Loucy (cell line): Measurements from ENCODE around the gene CCDC160.
"Not testable (repeated sequence)": the region's sequence is repeated elsewhere in the genome, so short reads cannot be mapped to it uniquely, and the experiment has no call there.

Source experiments
- H2AFZ ChIP-seq: fragments of 200-600 bp; sonication (generic); 2 replicates; pipeline ENCODE4 v1.6.0; 2016; ENCODE audit warnings: antibody characterized with exemption, mild to moderate bottlenecking, low read length, moderate library complexity
- H3F3A ChIP-seq: fragments of 200-600 bp; 2 replicates; pipeline ENCODE4 v1.6.0; 2016; ENCODE audit warnings: antibody characterized with exemption, low read depth, mild to moderate bottlenecking
- H3K27me3 ChIP-seq: fragments of 200-600 bp; sonication (generic); 2 replicates; pipeline ENCODE4 v1.6.1; 2014; ENCODE audit warnings: low read length, mild to moderate bottlenecking; ENCODE audit not compliant: insufficient read depth, poor library complexity, severe bottlenecking
- H3K36me3 ChIP-seq: fragments of 200-600 bp; sonication (generic); 2 replicates; pipeline ENCODE4 v1.6.1; 2016; ENCODE audit warnings: low read length; ENCODE audit not compliant: insufficient read depth
- H3K4me1 ChIP-seq: fragments of 200-600 bp; sonication (generic); 2 replicates; pipeline ENCODE4 v1.5.1; 2014; ENCODE audit warnings: low read length, mild to moderate bottlenecking; ENCODE audit not compliant: insufficient read depth, poor library complexity, severe bottlenecking
- H3K4me2 ChIP-seq: fragments of 200-600 bp; sonication (generic); 2 replicates; pipeline ENCODE4 v1.6.0; 2014; ENCODE audit warnings: antibody characterized with exemption, low read length, low read depth, mild to moderate bottlenecking; ENCODE audit not compliant: poor library complexity, severe bottlenecking
- H3K4me3 ChIP-seq: fragments of 200-600 bp; sonication (generic); 2 replicates; pipeline ENCODE4 v1.5.1; 2014; ENCODE audit warnings: low read length, mild to moderate bottlenecking, mixed read lengths; ENCODE audit not compliant: poor library complexity, severe bottlenecking
- H3K79me2 ChIP-seq: fragments of 200-600 bp; sonication (generic); 2 replicates; pipeline ENCODE4 v1.6.1; 2014; ENCODE audit warnings: low read length; ENCODE audit not compliant: insufficient read depth
- H3K9ac ChIP-seq: fragments of 200-600 bp; sonication (generic); 2 replicates; pipeline ENCODE4 v1.6.0; 2014; ENCODE audit warnings: mild to moderate bottlenecking, low read depth, low read length, moderate library complexity; ENCODE audit not compliant: poor library complexity, severe bottlenecking
- H3K9me2 ChIP-seq: fragments of 200-600 bp; sonication (generic); replicated peaks from 2 replicates; pipeline ENCODE4 v1.6.1; 2016; ENCODE audit warnings: low read depth, low read length, mixed read lengths
- H3K9me3 ChIP-seq: fragments of 200-600 bp; sonication (generic); 2 replicates; pipeline ENCODE4 v1.6.1; 2014; ENCODE audit warnings: mild to moderate bottlenecking, antibody characterized with exemption, low read length, low read depth; ENCODE audit not compliant: insufficient read depth
- H4K20me1 ChIP-seq: fragments of 200-600 bp; sonication (generic); 2 replicates; pipeline ENCODE4 v1.6.0; 2014; ENCODE audit warnings: antibody characterized with exemption, low read length, mild to moderate bottlenecking; ENCODE audit not compliant: insufficient read depth, poor library complexity, severe bottlenecking
- EZH2phosphoT487 ChIP-seq: fragments of 200-600 bp; IDR thresholded peaks from 2 replicates; pipeline ENCODE4 v1.6.1; 2018; ENCODE audit warnings: antibody characterized with exemption, mild to moderate bottlenecking, moderate library complexity, borderline replicate concordance
- TF ChIP-seq, protein P1 (sequence below): fragments of 200-600 bp; sonication (generic); conservative IDR thresholded peaks from 2 replicates; pipeline ENCODE4 v1.5.1; 2014; ENCODE audit warnings: mild to moderate bottlenecking, antibody characterized with exemption, low read length

CCDC160 gene

DNA sequence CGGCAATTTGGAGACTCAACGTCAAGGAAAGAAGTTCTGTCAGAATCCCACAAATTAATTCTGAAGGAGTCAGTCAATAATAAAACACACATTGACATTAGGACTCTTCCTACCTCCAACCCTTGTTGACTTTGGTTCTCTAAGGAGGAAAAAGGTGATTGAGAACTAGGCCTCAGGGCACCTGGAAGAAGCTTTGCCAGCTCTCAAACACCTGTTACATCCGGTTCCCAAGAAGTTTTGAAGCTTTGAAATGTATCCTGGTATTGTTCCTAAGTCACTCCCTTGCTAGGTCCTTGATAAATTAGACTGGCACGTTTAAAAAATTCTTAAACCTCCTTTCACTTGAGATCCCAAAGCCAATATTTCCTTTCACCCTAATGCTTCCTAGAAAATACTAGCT lies 1.7 kb upstream of the CCDC160 start:
- H3K79me2 ChIP-seq = no peaks in the 10 kb centered on the region
- H3F3A ChIP-seq = no peaks in the 10 kb centered on the region
- no peak overlapping the region for H2AFZ ChIP-seq
- no peaks in the 10 kb centered on the region for H3K9me2 ChIP-seq
- TF ChIP-seq, protein P1, sequence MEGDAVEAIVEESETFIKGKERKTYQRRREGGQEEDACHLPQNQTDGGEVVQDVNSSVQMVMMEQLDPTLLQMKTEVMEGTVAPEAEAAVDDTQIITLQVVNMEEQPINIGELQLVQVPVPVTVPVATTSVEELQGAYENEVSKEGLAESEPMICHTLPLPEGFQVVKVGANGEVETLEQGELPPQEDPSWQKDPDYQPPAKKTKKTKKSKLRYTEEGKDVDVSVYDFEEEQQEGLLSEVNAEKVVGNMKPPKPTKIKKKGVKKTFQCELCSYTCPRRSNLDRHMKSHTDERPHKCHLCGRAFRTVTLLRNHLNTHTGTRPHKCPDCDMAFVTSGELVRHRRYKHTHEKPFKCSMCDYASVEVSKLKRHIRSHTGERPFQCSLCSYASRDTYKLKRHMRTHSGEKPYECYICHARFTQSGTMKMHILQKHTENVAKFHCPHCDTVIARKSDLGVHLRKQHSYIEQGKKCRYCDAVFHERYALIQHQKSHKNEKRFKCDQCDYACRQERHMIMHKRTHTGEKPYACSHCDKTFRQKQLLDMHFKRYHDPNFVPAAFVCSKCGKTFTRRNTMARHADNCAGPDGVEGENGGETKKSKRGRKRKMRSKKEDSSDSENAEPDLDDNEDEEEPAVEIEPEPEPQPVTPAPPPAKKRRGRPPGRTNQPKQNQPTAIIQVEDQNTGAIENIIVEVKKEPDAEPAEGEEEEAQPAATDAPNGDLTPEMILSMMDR = no peak
- no peak for TF ChIP-seq EZH2phosphoT487
- no peak overlapping the region for H3K4me2 ChIP-seq
- H3K36me3 ChIP-seq = no peaks in the 10 kb centered on the region
- H3K4me1 ChIP-seq = no peaks in the 10 kb centered on the region
- no peak overlapping the region for H3K9ac ChIP-seq
- H3K27me3 ChIP-seq = no peaks in the 10 kb centered on the region
- H4K20me1 ChIP-seq = no peaks in the 10 kb centered on the region
- H3K4me3 ChIP-seq = no peak overlapping the region
- no peaks in the 10 kb centered on the region for H3K9me3 ChIP-seq

DNA sequence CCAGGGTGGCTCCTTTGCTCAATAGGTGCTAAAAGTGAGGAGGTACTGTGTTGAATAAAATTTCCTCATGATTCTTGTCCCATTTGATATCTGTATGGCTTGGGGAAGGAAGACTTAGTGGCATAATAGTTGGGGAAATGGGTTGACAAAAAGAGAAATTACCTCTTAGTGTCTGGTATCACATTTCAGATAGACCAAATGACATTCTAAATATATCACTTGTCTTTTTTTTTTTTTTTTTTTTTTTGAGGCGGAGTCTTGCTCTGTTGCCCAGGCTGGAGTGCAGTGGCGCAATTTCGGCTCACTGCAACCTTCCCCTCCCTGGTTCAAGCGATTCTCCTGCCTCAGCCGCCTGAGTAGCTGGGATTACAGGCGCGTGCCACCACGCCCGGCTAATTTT lies 1.2 kb downstream of the CCDC160 start:
- H3K36me3 ChIP-seq, H4K20me1 ChIP-seq, H3K4me2 ChIP-seq, H3K4me1 ChIP-seq, H2AFZ ChIP-seq, H3F3A ChIP-seq, H3K9ac ChIP-seq, H3K9me3 ChIP-seq, H3K27me3 ChIP-seq, H3K79me2 ChIP-seq, H3K4me3 ChIP-seq, H3K9me2 ChIP-seq: not testable (repeated sequence)

DNA sequence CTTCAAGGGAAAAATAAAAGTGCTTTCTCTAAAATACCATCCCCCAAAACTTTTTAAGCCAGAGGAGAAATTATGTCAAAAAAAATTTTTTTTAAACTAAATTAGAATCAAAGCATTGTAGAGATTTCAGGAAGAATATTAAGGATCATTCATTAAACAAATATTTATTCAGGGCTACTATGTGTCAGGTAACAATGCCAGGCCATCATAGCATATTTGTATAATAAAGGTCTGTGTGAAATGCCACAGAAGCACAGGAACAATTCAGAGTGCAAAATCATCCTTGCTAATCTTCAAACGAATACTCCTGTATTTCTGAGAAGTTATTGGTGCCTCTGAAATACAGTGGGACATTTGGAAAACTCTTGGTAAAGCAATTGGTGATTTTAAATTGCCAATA lies 2.0 kb downstream of the CCDC160 start:
- Histone ChIP-seq H3K9ac (no peak overlapping the region), H3F3A (no peaks in the 10 kb centered on the region), H4K20me1 (no peaks in the 10 kb centered on the region), H2AFZ (no peak overlapping the region), H3K9me2 (no peaks in the 10 kb centered on the region), H3K27me3 (no peaks in the 10 kb centered on the region), H3K79me2 (no peaks in the 10 kb centered on the region), H3K9me3 (no peaks in the 10 kb centered on the region), H3K4me3 (no peak overlapping the region), H3K4me2 (no peak overlapping the region), H3K4me1 (no peaks in the 10 kb centered on the region), H3K36me3 (no peaks in the 10 kb centered on the region)
- TF ChIP-seq EZH2phosphoT487 = no peak
- TF ChIP-seq, protein P1 = no peak

DNA sequence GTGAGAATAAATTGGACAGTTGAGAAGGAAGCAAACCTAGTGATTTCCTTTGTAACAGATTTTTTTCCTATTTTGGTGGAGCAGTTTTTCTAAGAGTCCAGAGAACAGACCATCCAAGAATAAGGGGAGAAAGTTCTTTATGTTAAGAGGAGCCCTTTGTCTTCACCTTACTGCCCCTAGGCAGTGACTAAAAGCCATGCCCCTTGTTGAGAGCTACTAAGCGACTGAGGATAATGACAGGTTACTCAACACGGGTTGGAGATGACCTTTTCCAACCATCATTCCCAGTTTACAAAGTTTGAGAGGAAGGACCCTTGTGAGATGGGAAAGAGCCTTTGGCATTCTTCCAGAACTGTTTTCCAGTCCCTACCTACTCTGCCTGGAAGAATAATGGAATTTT lies 3.2 kb downstream of the CCDC160 start:
- no peaks in the 10 kb centered on the region for H3K9me2 ChIP-seq
- no peak overlapping the region for H3K4me3 ChIP-seq
- no peak overlapping the region for H3K9ac ChIP-seq
- H3K79me2 ChIP-seq = no peaks in the 10 kb centered on the region
- no peaks in the 10 kb centered on the region for H3K4me1 ChIP-seq
- no peak overlapping the region for H2AFZ ChIP-seq
- H3K36me3 ChIP-seq = no peaks in the 10 kb centered on the region
- H3K27me3 ChIP-seq = no peaks in the 10 kb centered on the region
- H3K9me3 ChIP-seq = no peaks in the 10 kb centered on the region
- H3K4me2 ChIP-seq = no peak overlapping the region
- no peaks in the 10 kb centered on the region for H3F3A ChIP-seq
- TF ChIP-seq, protein P1 = no peak
- no peak for TF ChIP-seq EZH2phosphoT487
- no peaks in the 10 kb centered on the region for H4K20me1 ChIP-seq
